HG02973 (cell line): ENCODE data around the gene MOXD1.

ENCODE experiments used
- ATAC-seq: cut with Tn5 transposase; IDR thresholded peaks from one replicate; pipeline ENCODE4 v1.9.1; 2021; ENCODE audit warnings: moderate library complexity; ENCODE audit not compliant: unreplicated experiment

The MOXD1 gene

GRCh38 chr6:132400883-132401617, at the start of gene MOXD1:
TSS of gene MOXD1 (minus strand) at chr6:132401475. CDS start at chr6:132401426, 49 bp downstream.
- ATAC-seq: peak; percentile 58

- no peak for ATAC-seq
Measured at GRCh38 chr6:132446855-132447241, 45.6 kb upstream of the MOXD1 start.

GRCh38 chr6:132446141-132446854, 45.0 kb upstream of the MOXD1 start:
- ATAC-seq: no peak

- ATAC-seq: no peak
Measured at GRCh38 chr6:132445201-132445951, 44.1 kb upstream of the MOXD1 start.

- ATAC-seq: no peak
Measured at GRCh38 chr6:132443206-132443605, 41.9 kb upstream of the MOXD1 start.

- ATAC-seq: no peak
Measured at GRCh38 chr6:132430110-132430509, 28.8 kb upstream of the MOXD1 start.

GRCh38 chr6:132425176-132425575, 23.9 kb upstream of the MOXD1 start:
- no peak for ATAC-seq

GRCh38 chr6:132423839-132424238, 22.6 kb upstream of the MOXD1 start:
- ATAC-seq: no peak

GRCh38 chr6:132418235-132418965, 17.1 kb upstream of the MOXD1 start:
- ATAC-seq: no peak

- ATAC-seq: no peak
Measured at GRCh38 chr6:132414761-132415160, 13.5 kb upstream of the MOXD1 start.

- no peak for ATAC-seq
Measured at GRCh38 chr6:132414322-132414721, 13.0 kb upstream of the MOXD1 start.

GRCh38 chr6:132413499-132413802, 12.2 kb upstream of the MOXD1 start:
- ATAC-seq: no peak

- no peak for ATAC-seq
Measured at GRCh38 chr6:132412656-132413498, 11.6 kb upstream of the MOXD1 start.

GRCh38 chr6:132411296-132411695, 10.0 kb upstream of the MOXD1 start:
- no peak for ATAC-seq

- ATAC-seq: no peak
Measured at GRCh38 chr6:132410830-132411229, 9.6 kb upstream of the MOXD1 start.

GRCh38 chr6:132405143-132405915, 4.1 kb upstream of the MOXD1 start:
- ATAC-seq: peak; percentile 62

GRCh38 chr6:132404736-132405135, 3.5 kb upstream of the MOXD1 start:
- peak; percentile 1 for ATAC-seq

GRCh38 chr6:132404330-132404729, 3.1 kb upstream of the MOXD1 start:
- no peak for ATAC-seq

GRCh38 chr6:132401618-132402285, 477 bp upstream of the MOXD1 start:
- ATAC-seq: no peak
